Measurements from ENCODE around the gene BCL6. TPM values are rescaled to one million over a fixed set of nuclear protein-coding genes. Genes with fewer than 3 reads are reported as not detected.

Gene BCL6
- total RNA-seq, 4 donors from 2014 or later, result 203 to 661 (median 285) TPM

DNA sequence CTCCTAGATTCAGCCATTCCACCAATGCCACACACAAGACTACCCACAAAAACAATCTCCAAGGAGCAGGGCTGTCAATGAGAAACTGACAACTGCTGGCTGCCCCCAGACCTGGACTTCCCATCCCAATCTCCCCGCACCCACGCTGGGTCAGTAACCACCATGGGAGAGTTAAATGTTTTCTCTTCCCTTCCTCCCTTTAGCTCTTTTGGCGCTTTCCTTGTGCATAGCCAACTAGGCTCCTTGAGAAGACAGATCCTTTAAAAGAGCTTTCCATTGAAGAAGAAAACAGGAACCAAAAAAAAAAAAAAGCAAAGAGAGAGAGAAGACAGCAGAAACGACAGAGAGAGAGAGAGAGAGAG lies 8.3 kb downstream of the BCL6 start:
- peaks cover 59% of the 10 kb centered on the region for H3K4me1 ChIP-seq
- no peak for DNase-seq (ENCODE audit: low spot score in 2 of 2)
- peak overlapping the region; percentile 100 for H3K27ac ChIP-seq
- peak overlapping the region; percentile 93 for H3K4me3 ChIP-seq
- 49% methylated on average over 4 of the region's 4 CpGs for WGBS
- H3K9me3 ChIP-seq, result no peaks in the 10 kb centered on the region
- H3K36me3 ChIP-seq, result peaks cover 28% of the 10 kb centered on the region
- TF ChIP-seq, protein P1, sequence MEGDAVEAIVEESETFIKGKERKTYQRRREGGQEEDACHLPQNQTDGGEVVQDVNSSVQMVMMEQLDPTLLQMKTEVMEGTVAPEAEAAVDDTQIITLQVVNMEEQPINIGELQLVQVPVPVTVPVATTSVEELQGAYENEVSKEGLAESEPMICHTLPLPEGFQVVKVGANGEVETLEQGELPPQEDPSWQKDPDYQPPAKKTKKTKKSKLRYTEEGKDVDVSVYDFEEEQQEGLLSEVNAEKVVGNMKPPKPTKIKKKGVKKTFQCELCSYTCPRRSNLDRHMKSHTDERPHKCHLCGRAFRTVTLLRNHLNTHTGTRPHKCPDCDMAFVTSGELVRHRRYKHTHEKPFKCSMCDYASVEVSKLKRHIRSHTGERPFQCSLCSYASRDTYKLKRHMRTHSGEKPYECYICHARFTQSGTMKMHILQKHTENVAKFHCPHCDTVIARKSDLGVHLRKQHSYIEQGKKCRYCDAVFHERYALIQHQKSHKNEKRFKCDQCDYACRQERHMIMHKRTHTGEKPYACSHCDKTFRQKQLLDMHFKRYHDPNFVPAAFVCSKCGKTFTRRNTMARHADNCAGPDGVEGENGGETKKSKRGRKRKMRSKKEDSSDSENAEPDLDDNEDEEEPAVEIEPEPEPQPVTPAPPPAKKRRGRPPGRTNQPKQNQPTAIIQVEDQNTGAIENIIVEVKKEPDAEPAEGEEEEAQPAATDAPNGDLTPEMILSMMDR (IDR thresholded peaks at IDR 0.05), result no peak
- TF ChIP-seq EP300 (IDR thresholded peaks at IDR 0.05) (no peak), POLR2AphosphoS5 (IDR thresholded peaks at IDR 0.05) (no peak)
- no peaks in the 10 kb centered on the region for H3K27me3 ChIP-seq

GRCh38 chr3:187736418-187736871 lies 8.8 kb downstream of the BCL6 start:
- Histone ChIP-seq H3K4me1 (peaks cover 59% of the 10 kb centered on the region), H3K9me3 (no peaks in the 10 kb centered on the region), H3K4me3 (peak overlapping the region; percentile 93), H3K27me3 (no peaks in the 10 kb centered on the region), H3K36me3 (peaks cover 33% of the 10 kb centered on the region), H3K27ac (peak overlapping the region; percentile 100)
- TF ChIP-seq, protein P1 (IDR thresholded peaks at IDR 0.05), result no peak
- TF ChIP-seq POLR2A (IDR thresholded peaks at IDR 0.05) (peak in 1 of 2 donors; percentile 17), POLR2AphosphoS5 (IDR thresholded peaks at IDR 0.05) (peak in 2 of 3 donors; percentile 6 to 12), EP300 (IDR thresholded peaks at IDR 0.05) (no peak)
- DNase-seq (ENCODE audit: low spot score in 2 of 2), result no peak
- 50% methylated on average over 8 of the region's 8 CpGs for WGBS

DNA sequence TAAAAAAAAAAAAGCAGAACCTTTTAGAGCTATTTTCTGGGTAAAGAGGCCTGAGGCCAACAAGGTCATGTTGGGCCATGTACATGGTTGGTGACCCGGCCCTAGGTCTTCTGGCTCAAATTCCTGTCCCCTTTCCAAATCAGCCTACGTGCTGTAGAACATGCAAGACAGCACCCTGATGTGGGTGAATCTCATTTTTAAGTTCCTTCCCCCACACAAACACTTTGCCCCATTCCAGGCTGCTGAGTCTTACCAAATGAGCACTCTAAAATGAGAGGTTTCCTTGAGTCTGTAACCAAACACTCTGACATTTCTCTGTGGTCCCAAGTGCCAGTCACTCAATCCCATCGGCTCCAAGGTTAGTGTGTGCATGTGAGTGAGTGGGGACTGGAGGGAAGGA lies 9.4 kb downstream of the BCL6 start:
- WGBS, result 23% methylated on average over 3 of the region's 3 CpGs
- Histone ChIP-seq H3K36me3 (peaks cover 39% of the 10 kb centered on the region), H3K9me3 (no peaks in the 10 kb centered on the region), H3K4me1 (peaks cover 59% of the 10 kb centered on the region), H3K27me3 (no peaks in the 10 kb centered on the region), H3K27ac (peak overlapping the region; percentile 100), H3K4me3 (peak overlapping the region; percentile 93)
- DNase-seq (ENCODE audit: low spot score in 2 of 2), result no peak
- TF ChIP-seq POLR2AphosphoS5 (IDR thresholded peaks at IDR 0.05) (no peak), POLR2A (IDR thresholded peaks at IDR 0.05) (no peak)

GRCh38 chr3:187735383-187735782 lies 9.9 kb downstream of the BCL6 start:
- peaks cover 44% of the 10 kb centered on the region for H3K36me3 ChIP-seq
- peak overlapping the region; percentile 100 for H3K27ac ChIP-seq
- whole genome bisulfite sequencing, result 82% methylated on average over 3 of the region's 3 CpGs
- H3K4me1 ChIP-seq, result peaks cover 54% of the 10 kb centered on the region
- H3K4me3 ChIP-seq, result peak overlapping the region; percentile 93
- no peaks in the 10 kb centered on the region for H3K9me3 ChIP-seq
- DNase-seq (ENCODE audit: low spot score in 2 of 2), result no peak
- H3K27me3 ChIP-seq, result no peaks in the 10 kb centered on the region
- TF ChIP-seq EP300 (IDR thresholded peaks at IDR 0.05), result no peak
- TF ChIP-seq POLR2A (IDR thresholded peaks at IDR 0.05), result no peak
- no peak for TF ChIP-seq POLR2AphosphoS5 (IDR thresholded peaks at IDR 0.05)
- TF ChIP-seq, protein P1 (IDR thresholded peaks at IDR 0.05), result no peak

DNA sequence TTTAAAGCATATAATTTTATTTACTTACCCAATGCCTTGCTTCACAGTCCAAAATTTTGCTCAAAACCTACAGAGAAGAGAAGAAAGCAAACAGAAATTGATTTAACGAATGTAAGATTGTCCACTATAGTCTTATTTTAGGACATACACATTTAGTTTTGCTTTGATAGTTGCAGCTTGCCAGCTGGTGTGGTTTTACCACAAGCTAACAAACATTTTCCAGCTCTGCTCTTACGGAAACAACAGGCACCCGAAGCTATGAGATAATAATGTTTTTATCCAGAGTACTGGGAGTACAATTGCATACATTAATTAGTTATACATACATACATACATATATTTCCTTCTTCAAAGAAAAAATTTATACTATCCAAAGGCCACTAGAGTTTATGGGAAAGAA lies 10.4 kb downstream of the BCL6 start:
- no peak for DNase-seq (ENCODE audit: low spot score in 2 of 2)
- H3K4me1 ChIP-seq, result peaks cover 50% of the 10 kb centered on the region
- 84% methylated on average over 3 of the region's 3 CpGs for WGBS
- no peak overlapping the region for H3K4me3 ChIP-seq
- peaks cover 49% of the 10 kb centered on the region for H3K36me3 ChIP-seq
- no peaks in the 10 kb centered on the region for H3K9me3 ChIP-seq
- H3K27ac ChIP-seq, result no peak overlapping the region
- TF ChIP-seq EP300 (IDR thresholded peaks at IDR 0.05) (no peak), POLR2AphosphoS5 (IDR thresholded peaks at IDR 0.05) (no peak), POLR2A (IDR thresholded peaks at IDR 0.05) (no peak)
- TF ChIP-seq, protein P1 (IDR thresholded peaks at IDR 0.05), result no peak
- H3K27me3 ChIP-seq, result no peaks in the 10 kb centered on the region

DNA sequence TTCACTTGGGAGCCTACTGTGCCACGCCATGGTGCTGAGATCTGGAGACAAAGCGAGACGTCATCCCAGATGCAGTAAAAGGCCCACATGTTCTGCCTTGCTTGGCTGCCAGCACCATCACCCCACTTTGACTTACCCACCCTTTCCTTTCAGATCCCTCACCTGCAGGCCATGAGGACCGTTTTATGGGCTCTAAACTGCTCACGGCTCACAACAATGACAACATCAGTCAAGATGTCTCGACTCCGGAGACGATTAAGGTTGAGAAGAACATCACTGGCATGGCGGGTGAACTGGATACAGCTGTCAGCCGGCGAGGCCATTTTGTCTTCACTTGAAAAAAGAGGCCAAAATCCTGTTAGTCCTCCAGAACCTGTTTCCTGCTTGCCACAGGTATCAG lies 11.9 kb downstream of the BCL6 start:
- peak overlapping the region; percentile 8 for H3K27ac ChIP-seq
- no peaks in the 10 kb centered on the region for H3K27me3 ChIP-seq
- DNase-seq (ENCODE audit: low spot score in 2 of 2), result no peak
- peaks cover 64% of the 10 kb centered on the region for H3K36me3 ChIP-seq
- no peaks in the 10 kb centered on the region for H3K9me3 ChIP-seq
- no peak overlapping the region for H3K4me3 ChIP-seq
- WGBS, result 91% methylated on average over 11 of the region's 11 CpGs
- peaks cover 45% of the 10 kb centered on the region for H3K4me1 ChIP-seq
- TF ChIP-seq, protein P1 (IDR thresholded peaks at IDR 0.05), result no peak
- TF ChIP-seq EP300 (IDR thresholded peaks at IDR 0.05), result no peak
- no peak for TF ChIP-seq POLR2A (IDR thresholded peaks at IDR 0.05)
- TF ChIP-seq POLR2AphosphoS5 (IDR thresholded peaks at IDR 0.05), result no peak
